ENCODE measurements around the gene GNLY.

- TF ChIP-seq ZNF274 (IDR thresholded peaks at IDR 0.05; ENCODE audit: low read depth, low read length) (no peak), YY1 (IDR thresholded peaks at IDR 0.05; ENCODE audit: insufficient read depth, insufficient read length) (no peak)
These were observed 13.3 kb upstream of the GNLY start for GRCh38 chr2:85680707-85681371.

Measured in NT2/D1 (cell line).